Nucleus accumbens (tissue), 56 donors: ENCODE data around the gene IFI27L2.
"Not testable (repeated sequence)": the region's sequence is repeated elsewhere in the genome, so short reads cannot be mapped to it uniquely, and the experiment has no call there.

Experiments
- DNase-seq, 56 donors: peaks; one replicate each; lab custom pipeline; 2025; lab: John Stamatoyannopoulos, UW

IFI27L2 gene, protein sequence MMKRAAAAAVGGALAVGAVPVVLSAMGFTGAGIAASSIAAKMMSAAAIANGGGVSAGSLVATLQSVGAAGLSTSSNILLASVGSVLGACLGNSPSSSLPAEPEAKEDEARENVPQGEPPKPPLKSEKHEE

DNA sequence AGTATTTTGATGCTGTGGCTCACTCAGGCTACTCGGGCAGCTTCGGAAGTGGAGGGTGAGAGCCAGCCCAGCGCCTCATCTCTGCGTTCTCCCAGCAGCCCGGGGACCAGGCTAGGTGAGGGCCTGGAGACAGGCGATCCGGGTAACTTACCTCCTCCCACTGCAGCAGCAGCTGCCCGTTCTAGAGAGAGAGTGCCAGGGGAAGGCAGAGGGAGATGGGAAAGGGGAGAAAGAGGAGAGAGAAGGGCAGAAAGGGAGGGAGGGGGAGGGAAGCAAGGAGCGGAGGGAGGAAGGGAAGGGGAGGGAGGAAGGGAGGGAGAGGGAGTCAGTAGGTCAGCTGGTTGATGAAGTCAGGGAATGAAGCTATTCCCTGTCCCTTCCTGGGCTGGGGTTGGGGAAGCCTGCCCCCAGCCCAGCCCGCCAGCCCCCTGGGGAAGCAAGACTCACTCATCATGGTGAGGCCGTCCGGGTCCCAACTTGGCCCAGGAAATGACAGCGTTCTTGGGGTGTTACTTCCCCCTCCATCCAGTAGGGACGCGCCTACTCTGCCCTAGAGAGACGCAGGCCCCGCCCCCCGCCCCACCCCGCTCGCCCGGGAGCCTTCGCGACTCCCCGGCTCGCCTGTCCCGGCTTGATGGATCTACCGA, at the start of gene IFI27L2:
IFI27L2 (minus strand) TSS at position 494 of the 647 bp plus-strand sequence; CDS start at position 454, 40 bp downstream.
- DNase-seq: peak in 55 of 56 donors; percentile 30 to 90 (median 81)

DNA sequence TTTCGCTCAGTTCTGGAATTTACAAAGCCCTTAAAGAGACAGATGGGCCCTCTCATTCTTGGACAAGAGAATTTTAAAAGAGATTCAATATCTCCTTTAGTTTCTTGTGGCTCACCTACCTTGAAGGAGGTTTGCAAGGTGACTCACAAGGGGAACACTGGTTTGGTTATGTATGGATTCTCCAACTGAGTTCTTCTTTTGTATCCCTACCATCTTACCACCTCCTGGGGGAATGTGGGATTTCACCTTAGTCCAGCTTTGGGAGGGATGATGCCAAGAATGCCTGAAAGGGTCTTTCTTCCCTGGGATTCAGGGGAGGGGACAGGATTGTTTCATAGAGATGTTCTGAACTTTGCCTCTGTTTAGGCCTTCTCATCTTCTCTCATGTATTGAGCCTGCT, 48.4 kb upstream of the IFI27L2 start:
- no peak for DNase-seq

DNA sequence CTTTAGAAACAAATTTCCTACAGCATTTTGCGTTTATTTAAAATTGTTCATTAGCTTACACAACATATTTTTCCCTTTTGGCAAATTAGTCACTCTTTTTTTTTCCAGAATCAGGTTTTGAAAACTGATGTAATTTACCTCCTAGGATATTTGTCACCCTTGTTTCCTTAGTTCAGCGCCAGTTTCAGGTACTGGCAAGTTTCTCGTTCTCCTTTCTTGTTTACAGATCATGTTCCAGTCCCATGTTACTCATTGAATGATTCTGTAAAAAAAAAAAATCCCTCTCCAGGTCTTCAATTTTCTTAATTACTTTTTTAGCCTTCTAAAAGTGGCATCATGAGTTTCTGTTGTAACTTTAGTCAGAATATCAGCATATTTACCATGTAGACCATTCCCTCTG, 47.4 kb upstream of the IFI27L2 start:
- DNase-seq: no peak

DNA sequence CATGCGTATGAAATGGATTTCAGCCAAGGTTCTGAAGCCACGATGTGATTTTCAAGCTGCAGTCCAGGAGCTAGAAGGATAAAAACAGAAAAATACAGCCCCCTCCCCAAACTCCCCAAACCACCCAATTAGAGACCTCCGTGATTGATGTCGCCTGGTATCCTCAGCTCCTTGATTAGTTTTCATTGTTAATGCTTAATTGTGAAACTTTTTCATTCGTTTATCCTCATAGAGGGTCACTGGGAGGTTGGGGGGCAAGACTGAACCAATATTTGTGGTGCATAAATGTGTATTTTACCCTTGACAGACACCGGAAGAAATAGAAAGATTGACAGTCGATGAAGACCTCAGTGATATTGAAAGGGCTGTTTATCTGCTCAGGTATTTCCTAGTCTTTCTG, 46.3 kb upstream of the IFI27L2 start:
- DNase-seq: no peak

DNA sequence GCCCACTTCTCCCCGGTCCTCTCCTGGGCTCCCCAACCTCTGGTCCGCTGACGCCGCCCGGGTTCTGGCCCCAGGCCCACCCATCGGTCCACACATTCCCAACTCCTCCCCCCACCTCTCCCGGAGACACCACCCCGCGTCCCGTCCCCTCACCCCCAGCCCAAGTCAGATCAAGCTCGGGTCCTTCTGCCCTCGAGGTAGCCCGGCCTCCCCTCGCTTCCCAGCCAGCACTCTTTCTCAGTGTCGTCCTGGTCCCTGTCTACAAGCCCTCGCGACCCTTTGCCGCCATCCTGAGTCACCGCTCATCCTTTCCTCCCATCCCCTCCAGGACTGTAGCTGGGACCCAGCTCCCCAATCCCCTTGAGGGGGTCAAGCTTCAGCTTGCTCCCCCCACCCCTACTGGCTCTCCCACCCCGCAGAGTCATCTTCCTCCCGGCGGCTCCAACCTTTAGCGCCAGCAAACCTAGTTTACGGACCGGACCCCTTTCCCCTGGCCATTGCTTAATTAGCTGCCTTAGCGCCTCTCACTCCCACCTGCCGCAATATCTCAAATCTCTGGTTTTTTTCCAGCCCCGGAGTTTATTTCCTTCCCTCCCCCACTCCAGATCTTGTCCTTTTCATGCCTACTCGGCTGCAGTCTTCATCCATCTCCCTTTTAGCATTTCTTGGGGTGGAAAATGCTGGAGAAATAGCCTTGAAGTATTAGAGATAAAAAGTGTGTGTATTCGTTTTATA, 45.8 kb upstream of the IFI27L2 start:
- DNase-seq: peak in 10 of 56 donors; percentile 14 to 55 (median 28)

DNA sequence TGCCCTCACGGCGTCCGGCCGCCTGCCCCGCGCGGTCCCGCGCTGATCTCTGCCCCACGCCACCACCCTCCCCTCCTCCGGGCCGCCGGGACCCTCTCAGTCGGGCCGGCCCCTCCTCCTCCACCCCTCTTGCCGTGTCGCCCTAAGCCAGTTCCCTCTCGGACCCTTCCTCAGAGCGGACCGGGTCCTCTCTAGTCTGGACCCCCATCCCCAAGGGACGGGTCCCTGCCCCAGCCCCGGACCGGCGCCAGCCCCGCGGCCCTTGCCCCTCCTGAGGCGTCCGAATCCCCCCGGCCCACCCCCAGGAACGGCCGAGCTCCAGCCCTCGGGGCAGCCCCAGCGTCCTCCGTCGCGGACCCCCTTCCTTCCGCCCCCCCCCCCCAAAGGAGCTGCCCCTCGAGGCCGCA, 45.2 kb upstream of the IFI27L2 start:
- DNase-seq: peak in 3 of 56 donors; percentile 27 to 49 (median 37)

DNA sequence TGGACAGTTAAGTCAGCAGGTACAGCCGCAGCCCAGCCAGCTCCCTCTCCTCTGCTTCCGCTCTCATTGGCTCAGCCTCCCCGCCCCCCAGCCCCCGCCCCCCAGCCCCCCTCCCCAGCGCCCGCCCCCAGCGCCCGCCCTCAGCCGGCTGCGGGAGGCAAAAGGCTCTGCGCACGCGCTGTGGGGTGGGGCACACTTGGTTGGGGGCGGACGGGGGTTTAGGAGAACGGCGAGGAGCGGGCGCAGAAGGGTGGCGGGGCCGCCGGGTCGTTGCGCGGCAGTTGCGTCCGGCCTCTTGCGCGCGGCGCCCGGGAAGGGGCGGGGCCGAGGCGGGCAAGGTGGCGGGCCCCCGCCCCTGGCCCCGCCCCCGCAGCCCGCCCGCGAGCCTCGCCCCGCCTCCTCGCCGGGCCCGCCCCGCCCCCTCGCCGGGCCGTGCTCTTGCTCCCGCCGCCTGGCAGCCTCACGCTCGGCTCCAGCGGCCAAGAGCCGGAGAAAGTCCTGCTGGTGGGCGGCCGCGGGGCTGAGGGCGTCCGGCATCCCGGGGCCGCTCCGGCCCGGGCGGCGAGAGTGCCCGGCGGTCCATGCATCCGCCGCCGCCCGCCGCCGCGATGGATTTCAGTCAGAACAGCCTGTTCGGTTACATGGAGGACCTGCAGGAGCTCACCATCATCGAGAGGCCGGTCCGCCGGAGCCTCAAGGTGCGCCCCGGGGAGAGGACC, 44.6 kb upstream of the IFI27L2 start, which contains the start of gene PPP4R4:
PPP4R4 (plus strand) TSS at position 438 of the 719 bp plus-strand sequence; CDS start at position 582, 144 bp downstream.
- DNase-seq: peak in 55 of 56 donors; percentile 37 to 91 (median 80)

DNA sequence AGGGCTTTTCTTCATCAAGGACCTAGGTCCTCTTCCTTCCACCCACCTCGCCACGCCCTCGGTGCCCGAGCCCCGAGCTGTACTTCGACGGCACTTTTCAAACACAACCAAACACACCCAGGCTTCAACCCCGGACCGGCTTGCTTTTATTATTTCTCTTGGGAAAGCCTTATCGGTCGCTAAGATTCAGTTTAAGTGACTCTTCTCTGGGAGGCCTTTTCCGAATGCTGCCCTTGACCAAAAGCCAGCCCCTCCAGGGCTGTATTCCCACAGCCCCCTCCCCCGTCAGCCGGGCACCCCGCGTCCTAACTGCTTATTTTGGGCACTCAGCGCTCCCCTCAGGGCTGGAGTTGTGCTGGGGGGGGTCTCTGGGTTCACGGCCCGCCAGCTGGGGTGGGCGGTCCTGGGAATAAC, 44.1 kb upstream of the IFI27L2 start:
- DNase-seq: peak in 3 of 56 donors; percentile 32 to 68 (median 40)

DNA sequence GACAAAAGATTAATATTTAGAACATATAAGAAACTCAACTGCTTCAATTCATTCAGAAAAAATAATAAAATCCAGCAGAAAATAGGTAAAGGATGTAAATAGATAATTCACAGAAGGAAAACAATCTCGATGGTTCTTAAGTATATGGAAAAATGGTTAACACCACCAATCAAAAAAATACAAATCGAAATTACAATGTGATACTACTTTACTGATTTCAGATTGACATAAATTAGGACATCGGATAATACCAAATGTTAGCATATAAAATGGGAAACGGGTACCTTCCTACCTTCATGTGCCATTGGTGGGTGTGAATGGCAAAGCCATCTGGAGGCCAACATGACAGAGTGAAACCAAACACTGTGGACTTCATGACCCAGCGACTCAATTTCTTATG, 43.1 kb upstream of the IFI27L2 start:
- no peak for DNase-seq

DNA sequence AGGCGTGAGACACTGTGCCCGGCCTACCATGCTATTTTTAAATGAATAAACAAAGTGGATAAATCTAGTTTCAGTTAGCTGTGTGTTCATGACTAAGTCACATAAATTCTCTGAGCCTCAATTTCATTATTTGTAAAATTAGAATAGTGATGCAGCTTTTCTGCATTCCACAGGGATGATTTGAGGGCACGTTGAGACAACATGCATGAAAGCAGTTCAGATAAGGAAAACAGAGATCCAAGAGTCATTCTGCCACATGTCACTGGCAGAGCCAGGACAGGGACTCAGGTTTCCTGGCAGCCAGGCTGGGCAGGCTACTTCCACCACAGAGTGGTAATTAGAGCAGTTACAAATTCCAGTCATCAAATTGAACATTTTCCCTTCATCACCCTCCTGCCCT, 41.8 kb upstream of the IFI27L2 start:
- DNase-seq: no peak

DNA sequence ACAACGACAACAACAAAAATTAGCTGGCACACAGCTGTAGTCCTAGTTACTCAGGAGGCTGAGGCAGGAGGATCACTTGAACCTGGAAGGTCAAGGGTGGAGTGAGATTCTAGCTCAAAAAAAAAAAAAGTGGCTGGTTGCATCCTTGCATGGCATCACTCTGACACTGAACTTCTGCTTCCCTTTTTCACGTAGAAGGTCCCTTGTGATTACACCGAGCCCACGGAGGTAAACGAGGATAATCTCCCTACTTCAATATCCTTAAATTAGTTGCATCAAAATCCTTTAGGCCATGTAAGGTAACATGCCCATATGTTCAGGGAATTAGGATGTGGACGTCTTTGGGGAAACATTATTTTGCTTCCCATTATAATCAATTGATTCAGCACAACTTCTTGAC, 40.7 kb upstream of the IFI27L2 start:
- no peak for DNase-seq

DNA sequence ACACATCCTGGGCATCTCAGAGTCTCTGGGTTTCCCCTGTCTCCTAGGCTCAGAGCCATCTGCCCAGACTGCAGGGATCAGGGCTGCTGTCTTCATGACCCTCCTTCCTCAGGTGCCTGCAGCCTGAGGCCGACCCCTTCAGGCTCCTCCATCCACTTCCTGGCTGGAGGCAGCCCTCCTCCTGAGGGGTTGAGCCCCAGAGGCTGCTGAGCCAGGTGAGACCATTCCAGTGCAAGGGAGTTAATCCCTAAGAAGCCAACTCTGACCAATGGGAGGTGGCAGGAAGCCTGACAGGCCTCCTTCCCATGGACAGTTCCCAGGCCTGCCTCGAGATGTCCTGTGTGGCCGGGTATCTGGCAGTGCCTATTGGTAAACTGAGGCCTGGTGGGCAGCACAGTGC, 36.3 kb upstream of the IFI27L2 start:
- DNase-seq: no peak

DNA sequence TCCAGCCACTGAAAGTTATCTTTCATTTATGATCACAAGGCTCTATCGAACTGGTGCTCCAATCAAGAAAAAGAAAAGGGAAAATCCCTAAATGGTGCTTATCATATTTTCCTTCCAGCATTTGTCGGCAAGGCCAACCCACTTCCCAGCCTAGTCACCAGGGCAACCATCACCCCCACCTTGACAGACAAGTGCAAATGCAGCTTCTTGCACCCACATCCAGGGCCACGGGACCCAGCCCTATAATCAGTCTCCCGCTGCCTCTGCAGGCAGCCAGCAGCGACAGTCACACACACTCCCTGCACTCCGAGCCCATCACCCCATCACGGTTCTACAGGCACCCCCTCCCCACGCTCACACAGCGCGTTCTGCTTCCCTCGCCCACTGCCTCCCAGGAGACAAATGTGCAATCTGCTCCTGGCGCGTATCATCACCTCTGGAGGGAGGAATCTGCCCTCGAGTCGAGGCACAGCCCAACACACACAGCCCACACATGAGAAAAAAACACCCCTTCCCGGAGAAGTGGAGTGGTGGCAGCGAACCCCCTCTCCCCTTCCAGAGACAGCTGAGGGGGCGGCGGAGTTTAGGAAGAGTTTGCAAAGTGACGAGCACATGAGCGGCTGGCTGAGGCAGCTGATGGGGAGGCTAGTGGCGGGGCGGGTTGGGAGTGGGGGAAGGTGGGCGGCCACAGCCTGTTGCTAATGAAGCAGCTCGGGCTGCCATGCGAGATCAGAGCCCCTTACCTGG, 35.5 kb upstream of the IFI27L2 start:
- peak in 44 of 56 donors; percentile 19 to 95 (median 78) for DNase-seq

DNA sequence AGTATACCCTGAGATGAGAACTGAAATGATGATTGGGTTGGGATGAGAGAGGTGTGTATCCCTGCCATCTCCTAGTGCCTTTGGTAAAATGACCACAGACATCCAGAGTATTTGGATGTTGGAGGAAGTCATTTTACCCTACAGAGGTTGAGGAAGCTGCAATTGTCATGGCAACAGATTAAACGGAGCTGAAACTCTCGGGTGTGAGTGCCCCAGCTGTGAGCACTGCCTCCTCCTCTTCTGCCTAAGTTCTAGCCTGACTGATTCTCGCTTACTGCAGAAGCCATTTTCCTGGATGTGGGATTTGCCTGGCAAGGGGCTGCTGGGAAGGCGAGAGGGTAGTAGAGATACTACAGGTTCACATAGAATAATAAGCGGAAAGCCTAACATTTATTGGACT, 34.4 kb upstream of the IFI27L2 start:
- DNase-seq: peak in 1 of 56 donors; percentile 40

DNA sequence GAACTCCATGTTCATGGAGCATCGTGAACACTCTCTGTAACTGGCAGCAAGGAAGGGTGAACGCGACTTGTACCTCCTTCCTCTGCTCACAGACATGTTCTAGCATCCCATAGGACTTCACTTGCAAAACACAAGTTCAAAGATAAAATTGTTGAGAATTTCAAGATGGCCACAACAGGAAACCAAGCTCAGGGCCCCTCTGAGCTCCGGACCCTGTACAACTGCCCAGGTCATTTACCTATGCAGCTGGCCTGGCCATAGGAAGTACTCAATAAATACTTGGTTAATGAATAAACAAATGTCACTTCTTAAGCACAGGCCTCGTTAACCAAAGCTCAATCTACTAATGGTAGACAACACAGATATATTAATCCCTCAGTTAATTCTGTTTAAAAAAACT, 33.1 kb upstream of the IFI27L2 start:
- DNase-seq: no peak

DNA sequence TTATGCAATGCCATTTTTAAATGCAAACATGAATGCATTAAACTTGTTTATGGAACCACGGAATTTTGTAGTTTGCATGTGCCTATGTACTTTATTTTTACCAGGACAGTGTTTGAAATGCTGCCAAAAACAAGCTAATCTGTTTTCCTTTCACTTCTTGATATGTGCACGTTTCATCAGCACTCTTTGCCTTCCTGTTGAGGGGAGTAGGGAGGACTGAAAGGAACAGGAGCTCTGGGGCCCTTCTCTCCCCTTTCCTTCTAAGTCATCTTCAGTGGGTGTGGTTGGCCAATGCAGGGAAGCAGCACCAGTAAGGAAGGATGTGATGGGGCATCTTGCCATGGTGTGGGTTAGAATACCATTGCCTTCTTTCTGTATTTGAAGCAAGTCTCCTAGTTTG, 32.6 kb upstream of the IFI27L2 start:
- no peak for DNase-seq

DNA sequence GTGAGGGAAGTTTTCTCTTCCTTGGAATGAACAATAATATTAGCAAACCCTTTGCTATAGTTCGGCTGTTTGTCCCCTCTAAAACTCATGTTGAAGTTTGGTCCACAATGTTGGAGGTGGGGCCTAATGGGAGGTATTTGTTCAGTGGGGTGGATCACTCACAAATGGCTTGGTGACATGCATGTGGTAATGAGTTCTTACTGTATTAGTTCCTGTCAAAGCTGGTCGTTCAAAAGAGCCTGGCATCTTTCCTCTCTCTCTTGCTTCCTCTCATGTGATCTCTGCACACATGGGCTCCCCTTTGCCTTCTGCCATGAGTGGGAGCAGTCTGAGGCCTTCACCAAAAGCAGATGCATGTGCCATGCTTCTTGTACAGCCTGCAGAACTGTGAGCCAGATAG, 31.7 kb upstream of the IFI27L2 start:
- no peak for DNase-seq

DNA sequence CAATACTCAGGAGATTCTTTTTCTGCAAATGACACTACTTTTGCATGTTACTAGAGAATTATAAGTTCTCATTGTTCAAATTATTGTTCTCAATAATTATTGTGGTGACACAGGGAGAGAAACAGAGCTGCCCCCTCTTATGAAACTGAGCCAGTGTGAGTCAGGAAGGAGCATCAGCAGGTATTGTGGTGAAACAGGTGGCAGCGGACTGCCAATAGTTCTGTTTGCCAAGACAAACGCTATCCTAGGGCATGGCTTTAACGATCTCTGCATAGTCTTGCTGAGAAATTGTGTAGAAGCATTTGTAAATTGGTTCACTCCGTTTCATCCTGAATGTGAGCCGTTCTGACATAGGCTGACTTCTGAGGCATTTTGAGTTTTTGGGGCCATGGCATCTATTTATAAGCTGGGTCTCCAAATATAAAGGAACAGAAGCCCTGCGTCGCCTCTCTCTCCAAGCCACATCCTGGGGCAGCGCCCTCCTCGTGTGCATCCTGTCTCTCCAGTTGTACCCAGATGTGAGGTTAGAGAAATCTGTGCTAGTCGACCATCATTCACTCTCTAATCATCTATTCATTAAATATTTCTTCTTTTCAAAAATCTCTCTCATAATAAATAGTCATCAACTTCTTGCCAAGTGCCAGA, 29.0 kb upstream of the IFI27L2 start:
- DNase-seq: no peak

DNA sequence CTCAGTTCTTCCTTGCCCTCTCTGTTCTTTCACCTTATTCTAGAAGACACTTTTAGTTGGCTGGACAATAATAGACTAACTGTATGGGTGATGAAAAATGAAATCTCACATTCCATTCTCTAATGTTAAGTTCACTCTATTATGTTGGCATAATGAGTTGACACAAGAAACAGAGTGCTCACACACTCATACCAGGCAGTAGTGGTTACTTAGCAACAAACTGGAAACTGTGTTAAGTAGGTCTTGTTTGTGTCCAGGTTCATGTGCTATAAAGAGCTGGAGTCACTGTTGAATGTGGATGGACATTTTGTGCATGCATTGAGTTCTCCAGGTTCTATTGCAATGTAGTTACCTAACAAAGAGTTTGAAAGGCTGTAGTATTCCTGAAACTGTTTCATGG, 27.8 kb upstream of the IFI27L2 start:
- no peak for DNase-seq

DNA sequence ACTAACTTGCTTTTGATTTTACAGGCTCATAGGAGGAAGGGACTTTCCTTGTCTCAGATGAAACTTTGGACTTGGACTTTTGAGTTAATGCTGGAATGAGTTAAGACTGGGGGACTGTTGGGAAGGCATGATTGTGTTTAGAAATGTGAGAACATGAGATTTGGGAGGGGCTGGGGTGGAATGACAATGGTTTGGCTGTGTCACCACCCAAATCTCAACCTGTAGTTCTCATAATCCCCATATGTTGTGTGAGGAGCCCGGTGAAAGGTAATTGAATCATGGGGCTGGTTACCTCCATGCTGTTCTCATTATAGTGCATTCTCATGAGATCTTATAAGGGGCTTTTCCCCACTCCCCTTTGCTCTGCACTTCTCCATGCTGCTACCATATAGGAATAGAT, 26.7 kb upstream of the IFI27L2 start:
- not testable (repeated sequence) for DNase-seq
